Memory B cell (primary cell): ENCODE results near the gene UNC13B.
A peak's percentile ranks its signal among the peaks of the same experiment; 100 is the strongest.
"Not testable (repeated sequence)": the region's sequence is repeated elsewhere in the genome, so short reads cannot be mapped to it uniquely, and the experiment has no call there.

ENCODE experiments used
- ATAC-seq: fragments of 150-1000 bp; cut with Tn5 transposase; 2 replicates; pipeline ENCODE4 v1.10.0; 2021; ENCODE audit warnings: low read depth, mild to moderate bottlenecking, moderate library complexity
- DNase-seq, 2 donors: peaks; one replicate each; pipeline ENCODE4 v3.0.0; 2022; ENCODE audit warnings: low spot score in 2 of 2
- H3K27ac Mint-ChIP-seq: one replicate; pipeline ENCODE4 v1.8.0; 2022; ENCODE audit warnings: mild to moderate bottlenecking, moderate library complexity, mixed read lengths
- H3K27me3 Mint-ChIP-seq: one replicate; pipeline ENCODE4 v1.8.0; 2022; ENCODE audit warnings: mixed read lengths
- H3K36me3 Mint-ChIP-seq: one replicate; pipeline ENCODE4 v1.8.0; 2022; ENCODE audit warnings: mild to moderate bottlenecking, mixed read lengths
- H3K4me1 Mint-ChIP-seq: one replicate; pipeline ENCODE4 v1.8.0; 2022; ENCODE audit warnings: mixed read lengths
- H3K4me3 Mint-ChIP-seq: one replicate; pipeline ENCODE4 v1.8.0; 2022; ENCODE audit warnings: mild to moderate bottlenecking, moderate library complexity, mixed read lengths
- H3K9me3 Mint-ChIP-seq: one replicate; pipeline ENCODE4 v1.8.0; 2022; ENCODE audit warnings: mixed read lengths

UNC13B gene

GRCh38 chr9:35396560-35397215 lies 234.9 kb downstream of the UNC13B start:
- ATAC-seq (no peak), DNase-seq (no peak)
- Mint-ChIP-seq H3K4me1 (no peaks in the 10 kb centered on the region), H3K27ac (no peak overlapping the region), H3K27me3 (peaks cover 5% of the 10 kb centered on the region), H3K36me3 (no peaks in the 10 kb centered on the region), H3K4me3 (no peak overlapping the region), H3K9me3 (no peaks in the 10 kb centered on the region)

DNA sequence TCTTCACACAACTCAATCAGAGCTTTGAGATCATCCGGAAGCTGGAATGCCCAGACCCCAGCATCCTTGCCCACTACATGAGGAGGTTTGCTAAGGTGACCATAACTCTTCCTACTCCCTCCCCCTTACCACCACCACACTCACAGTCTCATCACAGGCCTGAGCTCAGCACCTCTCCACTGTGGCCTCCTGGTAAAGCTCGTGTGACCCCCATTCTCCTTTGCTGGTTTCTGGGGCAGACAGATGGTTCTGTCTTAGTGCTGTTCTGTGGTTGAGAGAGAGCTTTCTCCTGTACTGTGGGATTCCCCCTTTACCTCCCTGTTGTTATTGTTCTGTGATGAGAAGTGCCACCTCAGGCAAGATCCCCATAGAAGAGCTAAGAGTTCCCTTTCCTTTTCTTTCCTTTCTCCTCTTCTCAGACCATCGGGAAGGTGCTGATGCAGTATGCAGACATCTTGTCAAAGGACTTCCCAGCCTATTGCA lies 235.4 kb downstream of the UNC13B start:
- Mint-ChIP-seq H3K27me3 (peaks cover 5% of the 10 kb centered on the region), H3K27ac (no peak overlapping the region), H3K4me1 (no peaks in the 10 kb centered on the region), H3K9me3 (no peaks in the 10 kb centered on the region), H3K36me3 (no peaks in the 10 kb centered on the region), H3K4me3 (no peak overlapping the region)
- ATAC-seq (no peak), DNase-seq (no peak)

DNA sequence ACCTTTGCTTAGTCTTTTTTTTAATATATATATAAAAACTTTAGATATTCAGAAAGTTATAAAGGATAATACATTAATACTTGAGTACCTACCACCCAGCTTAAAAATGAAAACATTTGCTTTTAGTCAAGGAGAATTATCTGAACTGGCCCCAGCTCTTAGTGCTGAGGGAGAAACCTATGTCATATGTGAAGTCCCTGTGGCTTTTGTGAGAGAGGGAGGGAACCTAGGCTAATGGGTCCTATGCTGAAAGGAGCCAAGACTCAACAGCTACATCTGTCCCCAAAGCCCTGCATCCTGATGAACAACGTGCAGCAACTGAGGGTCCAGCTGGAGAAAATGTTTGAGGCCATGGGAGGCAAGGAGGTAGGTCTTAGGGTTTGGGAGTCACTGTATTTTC lies 236.1 kb downstream of the UNC13B start:
- ATAC-seq (no peak), DNase-seq (no peak)
- H3K36me3 Mint-ChIP-seq = no peaks in the 10 kb centered on the region
- no peak overlapping the region for H3K27ac Mint-ChIP-seq
- H3K27me3 Mint-ChIP-seq = peaks cover 5% of the 10 kb centered on the region
- no peak overlapping the region for H3K4me3 Mint-ChIP-seq
- H3K4me1 Mint-ChIP-seq = no peaks in the 10 kb centered on the region
- H3K9me3 Mint-ChIP-seq = no peaks in the 10 kb centered on the region

- H3K4me3 Mint-ChIP-seq = no peak overlapping the region
- H3K9me3 Mint-ChIP-seq = no peaks in the 10 kb centered on the region
Observed at GRCh38 chr9:35398651-35399335, 237.0 kb downstream of the UNC13B start.

DNA sequence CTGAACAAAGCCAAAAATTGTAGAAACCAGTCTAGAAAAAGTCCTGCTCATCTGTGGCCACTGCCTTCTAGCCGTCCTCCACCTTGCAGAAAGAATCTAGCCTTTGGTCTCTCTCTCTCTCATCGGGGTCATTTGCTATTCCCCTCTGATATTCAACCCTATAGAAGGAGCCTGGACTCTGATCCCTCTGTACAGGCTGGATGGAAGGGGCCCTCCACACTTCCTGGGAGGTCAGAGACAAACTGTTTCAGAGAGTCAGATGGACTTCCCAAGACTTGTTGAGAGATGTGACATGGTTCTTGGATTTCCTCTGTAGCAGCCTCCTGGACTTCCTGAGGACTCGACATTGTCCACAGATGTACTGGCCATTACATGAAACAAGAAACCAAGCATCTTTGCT lies 243.1 kb downstream of the UNC13B start:
- Mint-ChIP-seq H3K36me3 (no peaks in the 10 kb centered on the region), H3K4me3 (no peak overlapping the region), H3K9me3 (no peaks in the 10 kb centered on the region), H3K27ac (no peak overlapping the region), H3K4me1 (peaks cover 7% of the 10 kb centered on the region), H3K27me3 (peaks cover 13% of the 10 kb centered on the region)
- DNase-seq = no peak
- ATAC-seq = no peak

More at GRCh38 chr9:35398651-35399335, 237.0 kb downstream of the UNC13B start:
- no peak overlapping the region for H3K27ac Mint-ChIP-seq
- peaks cover 2% of the 10 kb centered on the region for H3K27me3 Mint-ChIP-seq
- no peaks in the 10 kb centered on the region for H3K4me1 Mint-ChIP-seq
- ATAC-seq (no peak), DNase-seq (no peak)
- H3K36me3 Mint-ChIP-seq = no peaks in the 10 kb centered on the region

GRCh38 chr9:35406183-35406959 lies 244.6 kb downstream of the UNC13B start:
- Mint-ChIP-seq H3K4me3 (no peak overlapping the region), H3K36me3 (no peaks in the 10 kb centered on the region), H3K27me3 (peaks cover 11% of the 10 kb centered on the region), H3K9me3 (no peaks in the 10 kb centered on the region), H3K27ac (no peak overlapping the region), H3K4me1 (peaks cover 7% of the 10 kb centered on the region)
- ATAC-seq (no peak), DNase-seq (no peak)

DNA sequence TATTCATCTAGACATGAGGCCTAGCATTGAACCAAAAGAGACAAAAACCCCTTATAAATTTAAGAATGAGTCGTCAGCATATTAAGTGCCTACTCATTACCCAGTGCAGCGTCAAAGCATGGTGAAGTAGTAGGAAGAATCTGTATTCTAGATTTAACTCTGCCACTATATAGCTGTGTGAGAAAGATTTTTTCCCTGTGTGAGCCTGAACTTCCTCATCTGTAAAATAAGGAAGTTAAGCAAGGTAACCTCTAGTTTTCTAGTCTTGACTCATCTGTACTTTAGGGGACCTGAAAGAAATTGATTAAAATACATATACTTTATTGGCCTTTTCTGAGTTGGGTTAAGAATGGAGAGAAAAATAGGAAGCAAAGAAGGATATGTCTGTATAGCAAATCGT lies 246.0 kb downstream of the UNC13B start:
- DNase-seq (no peak), ATAC-seq (peak; percentile 78)
- Mint-ChIP-seq H3K27ac (no peak overlapping the region), H3K27me3 (peaks cover 17% of the 10 kb centered on the region), H3K36me3 (no peaks in the 10 kb centered on the region), H3K9me3 (peaks cover 1% of the 10 kb centered on the region), H3K4me3 (no peak overlapping the region), H3K4me1 (peaks cover 7% of the 10 kb centered on the region)

DNA sequence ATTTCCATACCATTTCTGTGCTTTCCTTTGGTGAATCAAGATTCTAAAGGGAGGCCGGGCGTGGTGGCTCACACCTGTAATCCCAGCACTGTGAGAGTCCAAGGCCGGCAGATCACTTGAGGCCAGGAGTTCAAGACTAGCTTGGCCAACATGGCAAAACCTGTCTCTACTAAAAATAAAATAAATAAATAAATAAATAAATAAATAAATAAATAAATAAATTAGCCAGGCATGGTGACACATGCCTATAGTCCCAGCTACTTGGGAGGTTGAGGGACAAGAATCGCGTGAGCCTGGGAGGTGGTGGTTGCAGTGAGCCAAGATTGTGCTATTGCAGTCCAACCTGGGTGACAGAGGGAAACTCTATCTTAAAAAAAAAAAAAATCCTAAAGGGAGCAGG lies 247.6 kb downstream of the UNC13B start:
- H3K27ac Mint-ChIP-seq, H3K9me3 Mint-ChIP-seq, ATAC-seq, H3K36me3 Mint-ChIP-seq, H3K4me3 Mint-ChIP-seq, H3K4me1 Mint-ChIP-seq, DNase-seq: not testable (repeated sequence)
- H3K27me3 Mint-ChIP-seq = peaks cover 17% of the 10 kb centered on the region

DNA sequence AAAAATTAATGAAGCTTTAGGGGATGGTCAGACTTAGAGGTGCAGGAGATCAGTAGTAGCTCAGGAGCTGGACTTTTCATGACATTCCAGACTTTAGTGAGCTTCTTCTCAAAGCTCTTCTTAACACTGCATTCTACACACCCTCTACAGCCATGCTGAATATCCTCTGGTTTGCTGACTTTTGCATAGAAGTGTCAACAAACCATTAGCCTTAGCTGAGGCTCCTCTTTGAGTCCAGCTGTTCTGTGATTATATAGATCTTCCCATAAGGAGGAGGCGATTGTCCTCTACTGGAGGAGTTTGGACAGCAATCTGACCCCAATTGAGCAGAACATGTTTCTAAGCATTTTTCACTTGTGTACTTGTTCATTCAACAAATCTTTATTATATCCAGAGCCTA lies 253.1 kb downstream of the UNC13B start:
- Mint-ChIP-seq H3K27me3 (peaks cover 16% of the 10 kb centered on the region), H3K9me3 (peaks cover 1% of the 10 kb centered on the region), H3K4me1 (no peaks in the 10 kb centered on the region), H3K36me3 (no peaks in the 10 kb centered on the region), H3K4me3 (no peak overlapping the region), H3K27ac (no peak overlapping the region)
- DNase-seq = no peak
- no peak for ATAC-seq

DNA sequence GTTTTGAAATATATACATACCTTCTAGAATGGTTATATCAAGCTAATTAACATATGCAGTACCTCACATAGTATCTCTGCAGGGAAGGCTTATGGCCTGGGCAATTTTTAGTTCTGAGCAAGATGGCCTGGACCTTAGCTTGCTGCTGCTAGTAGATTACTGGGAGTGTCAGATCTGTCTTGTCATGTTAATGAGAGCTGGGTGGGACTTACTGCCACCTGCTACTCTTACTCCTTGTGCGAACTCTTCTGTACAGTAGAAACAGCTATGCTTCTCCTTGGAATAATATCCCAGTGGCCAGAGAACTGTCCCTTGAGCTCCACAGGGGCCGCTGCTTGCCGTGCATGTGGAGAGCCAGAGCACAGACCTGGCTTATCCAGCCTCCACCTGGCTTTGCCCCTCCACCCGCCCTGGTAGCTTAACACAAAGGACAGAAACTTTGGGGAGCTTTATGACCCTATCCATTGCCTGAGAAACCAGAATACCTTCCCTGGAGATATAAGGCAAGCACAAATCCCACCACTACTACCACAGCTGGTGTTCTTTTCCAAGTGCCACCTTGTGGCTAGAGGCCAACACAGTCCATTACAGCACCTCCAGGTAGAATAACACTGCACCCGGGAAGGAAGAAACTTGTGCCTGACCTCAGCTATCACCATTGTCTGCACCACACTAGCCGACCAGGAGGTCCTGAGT lies 253.7 kb downstream of the UNC13B start:
- peaks cover 1% of the 10 kb centered on the region for H3K9me3 Mint-ChIP-seq
- no peaks in the 10 kb centered on the region for H3K4me1 Mint-ChIP-seq
- H3K4me3 Mint-ChIP-seq = no peak overlapping the region
- ATAC-seq (no peak), DNase-seq (no peak)
- H3K27ac Mint-ChIP-seq = no peak overlapping the region
- H3K36me3 Mint-ChIP-seq = no peaks in the 10 kb centered on the region
- peaks cover 17% of the 10 kb centered on the region for H3K27me3 Mint-ChIP-seq

DNA sequence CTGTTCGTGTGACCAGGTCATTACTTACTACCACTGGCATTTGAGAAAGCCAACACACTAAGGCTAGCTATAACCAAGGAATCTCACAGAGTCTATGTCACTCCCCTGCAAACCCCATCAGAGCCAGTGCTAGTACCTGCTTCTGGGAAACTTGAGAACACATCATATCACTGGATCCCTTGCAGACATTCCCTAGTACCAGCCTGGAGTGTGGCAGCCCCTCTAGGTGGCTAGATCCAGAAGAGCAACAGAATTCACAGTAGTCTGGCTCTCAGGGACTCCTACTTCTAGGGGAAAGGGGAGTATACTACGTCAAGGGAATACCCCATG lies 254.3 kb downstream of the UNC13B start:
- no peak for ATAC-seq
- no peaks in the 10 kb centered on the region for H3K36me3 Mint-ChIP-seq
- peaks cover 1% of the 10 kb centered on the region for H3K9me3 Mint-ChIP-seq
- no peak overlapping the region for H3K4me3 Mint-ChIP-seq
- H3K4me1 Mint-ChIP-seq = no peaks in the 10 kb centered on the region
- no peak overlapping the region for H3K27ac Mint-ChIP-seq
- H3K27me3 Mint-ChIP-seq = peaks cover 17% of the 10 kb centered on the region
- no peak for DNase-seq

DNA sequence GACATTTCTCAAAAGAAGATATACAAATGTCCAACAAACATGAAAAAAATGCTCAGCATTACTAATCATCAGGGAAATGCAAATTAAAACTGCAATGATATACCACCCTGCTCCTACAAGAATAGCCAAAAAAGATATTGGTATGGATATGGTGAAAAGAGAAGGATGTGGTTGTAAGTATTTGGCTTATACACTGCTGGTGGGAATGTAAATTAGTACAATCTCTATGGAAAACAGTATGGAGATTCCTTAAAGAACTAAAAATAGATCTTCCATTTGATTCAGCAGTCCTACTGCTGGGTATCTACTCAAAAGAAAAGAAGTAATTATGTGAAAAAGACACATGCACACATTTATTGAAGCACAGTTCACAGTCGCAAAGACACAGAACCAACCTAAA lies 260.5 kb downstream of the UNC13B start:
- Mint-ChIP-seq H3K4me3 (no peak overlapping the region), H3K9me3 (no peaks in the 10 kb centered on the region), H3K4me1 (no peaks in the 10 kb centered on the region), H3K36me3 (no peaks in the 10 kb centered on the region), H3K27ac (no peak overlapping the region), H3K27me3 (peaks cover 14% of the 10 kb centered on the region)
- ATAC-seq (no peak), DNase-seq (no peak)

- H3K36me3 Mint-ChIP-seq = no peaks in the 10 kb centered on the region
- H3K4me3 Mint-ChIP-seq = no peak overlapping the region
- DNase-seq (no peak), ATAC-seq (no peak)
- no peak overlapping the region for H3K27ac Mint-ChIP-seq
- H3K9me3 Mint-ChIP-seq = no peaks in the 10 kb centered on the region
- H3K27me3 Mint-ChIP-seq = peaks cover 14% of the 10 kb centered on the region
- no peaks in the 10 kb centered on the region for H3K4me1 Mint-ChIP-seq
Observed at GRCh38 chr9:35422753-35423152, 260.9 kb downstream of the UNC13B start.

DNA sequence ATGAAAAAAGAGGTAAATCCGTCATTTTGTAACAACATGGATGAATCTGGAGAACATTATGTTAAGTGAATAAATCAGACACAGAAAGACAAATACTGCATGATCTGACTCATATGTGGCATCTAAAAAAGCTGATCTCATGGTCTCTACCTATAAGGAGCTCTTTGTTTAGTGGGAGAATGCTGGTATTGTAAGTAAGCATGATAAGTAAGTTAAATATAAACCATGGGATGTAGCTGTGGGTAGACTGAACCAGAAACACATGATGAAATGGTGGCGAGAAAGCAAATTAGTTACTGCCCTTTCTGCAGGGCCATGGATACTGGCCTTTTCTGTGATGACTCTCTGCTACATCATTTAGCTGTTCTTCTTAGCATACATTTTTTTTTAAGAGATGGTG lies 261.7 kb downstream of the UNC13B start:
- Mint-ChIP-seq H3K9me3 (peaks cover 5% of the 10 kb centered on the region), H3K27me3 (peaks cover 15% of the 10 kb centered on the region), H3K4me1 (no peaks in the 10 kb centered on the region), H3K36me3 (peaks cover 2% of the 10 kb centered on the region), H3K27ac (no peak overlapping the region), H3K4me3 (no peak overlapping the region)
- no peak for ATAC-seq
- no peak for DNase-seq
